ENCODE measurements around the gene MRPS27. TPM values are rescaled to one million over a fixed set of nuclear protein-coding genes. Genes with fewer than 3 reads are reported as not detected.

MRPS27 gene
- total RNA-seq, 1 experiment from 2014 or later: 61.2 TPM

DNA sequence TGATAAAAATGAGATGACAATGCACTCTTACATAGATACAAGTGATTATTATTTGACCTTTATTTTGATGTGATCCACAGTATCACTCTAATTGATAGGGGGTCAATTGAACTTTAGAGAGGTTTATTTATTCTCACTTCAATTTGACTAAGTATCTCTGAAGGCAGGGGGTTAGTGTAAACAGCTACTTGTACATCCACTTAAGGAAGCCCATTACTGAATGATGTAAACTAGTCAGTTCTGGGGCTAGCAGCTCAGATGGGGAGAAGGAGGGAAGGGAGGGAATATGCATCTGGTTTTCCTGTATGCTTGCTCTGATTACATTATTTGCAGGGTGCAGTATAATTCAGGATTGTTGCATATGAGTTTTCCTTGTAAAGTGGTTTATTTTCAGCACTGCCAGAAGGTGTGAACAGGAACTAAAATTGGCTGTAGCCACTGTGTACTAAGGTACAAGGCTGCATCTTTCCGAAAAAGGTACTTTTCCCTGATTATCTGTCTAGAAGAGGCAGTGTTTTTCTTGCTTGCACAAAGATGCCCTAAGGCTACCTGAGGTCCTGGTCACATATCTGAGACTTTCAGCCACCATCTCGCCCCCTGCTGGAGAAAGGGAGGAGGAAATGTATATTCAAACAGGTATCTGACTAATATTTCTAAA lies 51.2 kb downstream of the MRPS27 start:
- Mint-ChIP-seq H3K36me3 (ENCODE audit: insufficient read depth, unreplicated experiment) (peaks cover 4% of the 10 kb centered on the region), H3K27ac (ENCODE audit: unreplicated experiment) (no peak overlapping the region), H3K27me3 (ENCODE audit: unreplicated experiment) (no peaks in the 10 kb centered on the region), H3K9me3 (ENCODE audit: low read depth, unreplicated experiment) (no peaks in the 10 kb centered on the region), H3K4me1 (ENCODE audit: low read depth, unreplicated experiment) (peaks cover 8% of the 10 kb centered on the region), H3K4me3 (ENCODE audit: low read depth, unreplicated experiment) (no peak overlapping the region)
- intact Hi-C loops (cut with micrococcal nuclease; ENCODE audit: unreplicated experiment): loop anchor here (1.0 to 2.0 kb wide), 2 partner anchors 130 to 491 kb away; no protein-coding TSS in a partner anchor
- BruUV-seq (replicated peaks): no TSS peak
- DNase-seq: peak; percentile 71
- CTCF ChIA-PET: no interaction called here
- TF ChIP-seq, protein P1, sequence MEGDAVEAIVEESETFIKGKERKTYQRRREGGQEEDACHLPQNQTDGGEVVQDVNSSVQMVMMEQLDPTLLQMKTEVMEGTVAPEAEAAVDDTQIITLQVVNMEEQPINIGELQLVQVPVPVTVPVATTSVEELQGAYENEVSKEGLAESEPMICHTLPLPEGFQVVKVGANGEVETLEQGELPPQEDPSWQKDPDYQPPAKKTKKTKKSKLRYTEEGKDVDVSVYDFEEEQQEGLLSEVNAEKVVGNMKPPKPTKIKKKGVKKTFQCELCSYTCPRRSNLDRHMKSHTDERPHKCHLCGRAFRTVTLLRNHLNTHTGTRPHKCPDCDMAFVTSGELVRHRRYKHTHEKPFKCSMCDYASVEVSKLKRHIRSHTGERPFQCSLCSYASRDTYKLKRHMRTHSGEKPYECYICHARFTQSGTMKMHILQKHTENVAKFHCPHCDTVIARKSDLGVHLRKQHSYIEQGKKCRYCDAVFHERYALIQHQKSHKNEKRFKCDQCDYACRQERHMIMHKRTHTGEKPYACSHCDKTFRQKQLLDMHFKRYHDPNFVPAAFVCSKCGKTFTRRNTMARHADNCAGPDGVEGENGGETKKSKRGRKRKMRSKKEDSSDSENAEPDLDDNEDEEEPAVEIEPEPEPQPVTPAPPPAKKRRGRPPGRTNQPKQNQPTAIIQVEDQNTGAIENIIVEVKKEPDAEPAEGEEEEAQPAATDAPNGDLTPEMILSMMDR (IDR thresholded peaks at IDR 0.05; ENCODE audit: unreplicated experiment): peak; percentile 55

DNA sequence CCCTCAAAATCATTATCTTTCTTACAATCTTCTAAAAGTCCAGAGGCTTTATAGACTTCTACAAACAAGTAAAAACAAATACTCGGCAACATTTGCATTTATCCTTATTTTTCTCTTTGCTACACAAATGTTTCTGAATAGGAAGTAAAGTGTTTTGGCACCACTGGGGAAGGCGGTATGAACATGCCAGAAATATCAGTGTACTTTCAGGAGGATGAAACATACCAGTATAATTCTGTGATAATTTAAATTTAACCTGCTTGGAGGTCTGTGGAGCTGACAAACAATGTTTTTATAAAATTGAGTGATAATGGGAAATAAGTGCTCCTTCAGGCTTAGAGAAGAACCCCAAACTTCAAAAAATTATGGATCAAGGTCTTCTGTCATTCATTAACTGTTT lies 51.8 kb downstream of the MRPS27 start:
- TF ChIP-seq, protein P1 (IDR thresholded peaks at IDR 0.05; ENCODE audit: unreplicated experiment): no peak
- Mint-ChIP-seq H3K27ac (ENCODE audit: unreplicated experiment) (no peak overlapping the region), H3K36me3 (ENCODE audit: insufficient read depth, unreplicated experiment) (peaks cover 4% of the 10 kb centered on the region), H3K4me3 (ENCODE audit: low read depth, unreplicated experiment) (no peak overlapping the region), H3K4me1 (ENCODE audit: low read depth, unreplicated experiment) (peaks cover 8% of the 10 kb centered on the region), H3K9me3 (ENCODE audit: low read depth, unreplicated experiment) (no peaks in the 10 kb centered on the region), H3K27me3 (ENCODE audit: unreplicated experiment) (no peaks in the 10 kb centered on the region)
- DNase-seq: no peak
- BruUV-seq (replicated peaks): no TSS peak
- CTCF ChIA-PET: no interaction called here
- intact Hi-C loops (cut with micrococcal nuclease; ENCODE audit: unreplicated experiment): loop anchor here (2.0 kb wide), 1 partner anchor 129 kb away; no protein-coding TSS in a partner anchor

DNA sequence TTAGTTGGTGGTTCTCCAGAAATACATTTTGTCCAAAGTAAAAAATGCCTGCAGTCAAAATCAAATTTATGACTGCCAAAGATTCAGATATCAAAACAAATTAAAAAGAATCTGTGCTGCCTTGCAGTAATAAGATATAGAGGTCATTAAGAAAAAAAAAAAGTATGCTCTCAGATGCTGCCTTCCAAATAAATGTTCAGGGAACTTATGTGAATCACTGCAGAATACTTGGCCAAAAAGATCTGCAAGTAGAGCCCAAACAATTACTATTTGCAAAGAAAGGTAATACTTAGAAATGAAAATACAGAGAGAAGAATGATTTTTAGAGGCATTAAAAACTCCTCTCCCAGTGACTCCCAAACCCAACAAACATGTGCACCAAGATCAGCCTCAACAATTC lies 52.4 kb downstream of the MRPS27 start:
- H3K36me3 Mint-ChIP-seq (ENCODE audit: insufficient read depth, unreplicated experiment): peaks cover 4% of the 10 kb centered on the region
- no peaks in the 10 kb centered on the region for H3K27me3 Mint-ChIP-seq (ENCODE audit: unreplicated experiment)
- no peak for DNase-seq
- intact Hi-C loops (cut with micrococcal nuclease; ENCODE audit: unreplicated experiment): loop anchor here (2.0 kb wide), 1 partner anchor 129 kb away; no protein-coding TSS in a partner anchor
- BruUV-seq (replicated peaks): no TSS peak
- H3K27ac Mint-ChIP-seq (ENCODE audit: unreplicated experiment): no peak overlapping the region
- H3K9me3 Mint-ChIP-seq (ENCODE audit: low read depth, unreplicated experiment): no peaks in the 10 kb centered on the region
- H3K4me1 Mint-ChIP-seq (ENCODE audit: low read depth, unreplicated experiment): peaks cover 8% of the 10 kb centered on the region
- CTCF ChIA-PET: no interaction called here
- H3K4me3 Mint-ChIP-seq (ENCODE audit: low read depth, unreplicated experiment): no peak overlapping the region
- TF ChIP-seq, protein P1 (IDR thresholded peaks at IDR 0.05; ENCODE audit: unreplicated experiment): no peak

DNA sequence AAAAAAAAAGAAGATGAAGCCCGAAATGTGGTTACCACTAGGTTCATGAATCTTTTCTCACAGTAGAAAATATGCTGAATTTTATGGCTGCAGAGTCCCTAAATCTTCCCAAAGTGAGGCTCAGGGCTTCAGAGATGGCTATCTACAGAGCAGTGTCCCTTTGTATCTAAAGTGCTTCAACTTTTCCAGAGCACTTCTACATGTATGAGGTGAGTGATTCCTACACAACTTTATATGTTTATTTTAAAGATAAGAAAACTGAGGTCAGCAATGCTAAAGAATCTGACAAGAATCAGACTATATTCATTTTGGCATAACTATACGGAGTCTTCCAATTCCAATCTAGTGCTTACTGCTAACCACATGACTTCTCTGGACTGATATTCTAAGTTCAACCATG lies 53.2 kb downstream of the MRPS27 start:
- Mint-ChIP-seq H3K4me3 (ENCODE audit: low read depth, unreplicated experiment) (no peak overlapping the region), H3K27me3 (ENCODE audit: unreplicated experiment) (no peaks in the 10 kb centered on the region), H3K36me3 (ENCODE audit: insufficient read depth, unreplicated experiment) (peaks cover 4% of the 10 kb centered on the region), H3K27ac (ENCODE audit: unreplicated experiment) (no peak overlapping the region), H3K9me3 (ENCODE audit: low read depth, unreplicated experiment) (no peaks in the 10 kb centered on the region), H3K4me1 (ENCODE audit: low read depth, unreplicated experiment) (peaks cover 8% of the 10 kb centered on the region)
- TF ChIP-seq, protein P1 (IDR thresholded peaks at IDR 0.05; ENCODE audit: unreplicated experiment): no peak
- CTCF ChIA-PET: no interaction called here
- no peak for DNase-seq
- intact Hi-C loops (cut with micrococcal nuclease; ENCODE audit: unreplicated experiment): no loop called here
- BruUV-seq (replicated peaks): no TSS peak

Measured in Calu3 (cell line).